GM23338 (cell line): ENCODE results near the gene PPP6R1. TPM values are rescaled to one million over a fixed set of nuclear protein-coding genes. Genes with fewer than 3 reads are reported as not detected.

ENCODE experiments used
- ATAC-seq: fragments of 200-7000 bp; cut with Tn5 transposase; 3 replicates; pipeline ENCODE4 v1.9.1; 2020
- DNase-seq: peaks from one replicate; pipeline ENCODE4 v3.0.0-alpha.2; 2015; ENCODE audit warnings: low spot score
- H2AFZ ChIP-seq: fragments of 200-600 bp; sonication (generic); 2 replicates; pipeline ENCODE4 v1.8.0; 2016; ENCODE audit warnings: antibody characterized with exemption, mild to moderate bottlenecking, moderate library complexity
- H3F3A ChIP-seq: fragments of 200-600 bp; sonication (generic); replicated peaks from 2 replicates; pipeline ENCODE4 v1.8.0; 2017; ENCODE audit warnings: antibody characterized with exemption, mixed run types, low read depth
- H3K27ac ChIP-seq: fragments of 200-600 bp; sonication (generic); 2 replicates; pipeline ENCODE4 v1.6.1; 2016; ENCODE audit warnings: low read depth
- H3K27me3 ChIP-seq: fragments of 200-600 bp; sonication (generic); 2 replicates; pipeline ENCODE4 v1.8.0; 2016; ENCODE audit warnings: mild to moderate bottlenecking, mixed run types, moderate library complexity; ENCODE audit not compliant: insufficient read depth
- H3K36me3 ChIP-seq: fragments of 200-600 bp; sonication (generic); 2 replicates; pipeline ENCODE4 v1.8.0; 2016; ENCODE audit warnings: mild to moderate bottlenecking; ENCODE audit not compliant: insufficient read depth
- H3K4me1 ChIP-seq: fragments of 200-600 bp; sonication (generic); 2 replicates; pipeline ENCODE4 v1.8.0; 2016; ENCODE audit warnings: mild to moderate bottlenecking, moderate library complexity; ENCODE audit not compliant: insufficient read depth
- H3K4me2 ChIP-seq: fragments of 200-600 bp; sonication (generic); 2 replicates; pipeline ENCODE4 v1.7.1; 2017; ENCODE audit warnings: mixed run types
- H3K4me3 ChIP-seq: fragments of 200-600 bp; sonication (generic); 2 replicates; pipeline ENCODE4 v1.6.1; 2016; ENCODE audit warnings: mixed run types
- H3K79me2 ChIP-seq: fragments of 200-600 bp; sonication (generic); replicated peaks from 2 replicates; pipeline ENCODE4 v1.8.0; 2017; ENCODE audit warnings: mild to moderate bottlenecking; ENCODE audit not compliant: insufficient read depth
- H3K9me2 ChIP-seq: fragments of 200-600 bp; sonication (generic); 2 replicates; pipeline ENCODE4 v1.8.0; 2017; ENCODE audit not compliant: insufficient read depth
- H4K20me1 ChIP-seq: fragments of 200-600 bp; sonication (generic); replicated peaks from 2 replicates; pipeline ENCODE4 v1.8.0; 2017; ENCODE audit warnings: mild to moderate bottlenecking; ENCODE audit not compliant: insufficient read depth
- H3K27ac Mint-ChIP-seq: 2 replicates; pipeline ENCODE4 v1.8.0; 2020; ENCODE audit warnings: inconsistent platforms, mild to moderate bottlenecking, moderate library complexity, mixed read lengths
- H3K27me3 Mint-ChIP-seq: 3 replicates; pipeline ENCODE4 v1.8.0; 2022; ENCODE audit warnings: low read depth, mild to moderate bottlenecking, moderate library complexity, mixed read lengths, inconsistent platforms; ENCODE audit not compliant: insufficient read depth, poor library complexity
- H3K36me3 Mint-ChIP-seq: 3 replicates; pipeline ENCODE4 v1.8.0; 2021; ENCODE audit warnings: low read depth, mild to moderate bottlenecking, inconsistent platforms, moderate library complexity, mixed read lengths
- H3K4me1 Mint-ChIP-seq: 3 replicates; pipeline ENCODE4 v1.8.0; 2020; ENCODE audit warnings: mild to moderate bottlenecking, inconsistent platforms, mixed read lengths
- H3K4me3 Mint-ChIP-seq: 3 replicates; pipeline ENCODE4 v1.8.0; 2021; ENCODE audit warnings: moderate library complexity, mild to moderate bottlenecking, inconsistent platforms, mixed read lengths
- H3K9me3 Mint-ChIP-seq: 3 replicates; pipeline ENCODE4 v1.8.0; 2020; ENCODE audit warnings: moderate library complexity, mild to moderate bottlenecking, inconsistent platforms, mixed read lengths
- CTCF ChIP-seq, 2 experiments: fragments of 200-600 bp in 1 of 2; sonication (generic) in 1 of 2; conservative IDR thresholded peaks; 2 replicates each; pipeline versions ENCODE4 v1.5.1 to v1.6.1; 2016 to 2017; ENCODE audit warnings: antibody characterized with exemption in 2 of 2, low read depth in 2 of 2, mild to moderate bottlenecking in 2 of 2, moderate library complexity in 1 of 2
- EZH2 ChIP-seq: fragments of 200-600 bp; sonication (generic); IDR thresholded peaks from one replicate; pipeline ENCODE4 v1.8.0; 2017; ENCODE audit warnings: antibody characterized with exemption, mild to moderate bottlenecking, low read depth; ENCODE audit not compliant: unreplicated experiment
- JUNB ChIP-seq: IDR thresholded peaks from one replicate; pipeline ENCODE4 v1.6.1; 2016; ENCODE audit warnings: antibody characterized with exemption; ENCODE audit not compliant: unreplicated experiment
- POLR2AphosphoS5 ChIP-seq: IDR thresholded peaks from 2 replicates; pipeline ENCODE4 v1.6.1; 2016; ENCODE audit warnings: antibody characterized with exemption, low read depth
- REST ChIP-seq: IDR thresholded peaks from one replicate; pipeline ENCODE4 v1.6.1; 2018; ENCODE audit warnings: antibody characterized with exemption; ENCODE audit not compliant: unreplicated experiment
- STAT1 ChIP-seq: IDR thresholded peaks from one replicate; pipeline ENCODE4 v1.6.1; 2016; ENCODE audit warnings: antibody characterized with exemption; ENCODE audit not compliant: unreplicated experiment
- ZNF114 ChIP-seq: fragments of 250-450 bp; sonication (Bioruptor Pico); IDR thresholded peaks from 2 replicates; pipeline ENCODE4 v1.5.0; 2020; ENCODE audit warnings: mild to moderate bottlenecking, moderate library complexity
- polyA plus RNA-seq: library from polyadenylated mRNA; unstranded; fragments of >200 nt; fragmentation: Nextera tagmentation; extraction: Ambion mirVana; gene quantifications from 2 replicates; pipeline ENCODE4 v1.2.1, GENCODE V29; 2016
- total RNA-seq: library from RNA; depleted of rRNA; stranded (reverse); fragments of >200 nt; shearing (Covaris generic); gene quantifications from 2 replicates; pipeline ENCODE4 v1.2.3, GENCODE V29; 2014

The PPP6R1 gene
- total and polyA plus RNA-seq, 2 experiments from 2014 or later, result 22.2 to 70.8 TPM

- Histone ChIP-seq H3F3A (no peaks in the 10 kb centered on the region), H3K4me3 (no peak overlapping the region), H3K27me3 (no peaks in the 10 kb centered on the region), H2AFZ (no peak overlapping the region), H3K9me2 (no peaks in the 10 kb centered on the region), H3K4me1 (no peaks in the 10 kb centered on the region), H3K36me3 (no peaks in the 10 kb centered on the region; the same call in 1 of the 2 replicates), H4K20me1 (no peaks in the 10 kb centered on the region; the same call in 1 of the 2 replicates), H3K79me2 (no peaks in the 10 kb centered on the region), H3K4me2 (no peak overlapping the region), H3K27ac (no peak overlapping the region)
- Mint-ChIP-seq H3K27me3 (peaks cover 13% of the 10 kb centered on the region), H3K4me1 (peaks cover 4% of the 10 kb centered on the region; the same call in 2 of the 3 replicates), H3K36me3 (peaks cover 9% of the 10 kb centered on the region; the same call in 1 of the 3 replicates), H3K9me3 (no peaks in the 10 kb centered on the region; the same call in 2 of the 3 replicates), H3K4me3 (no peak overlapping the region; the same call in 2 of the 3 replicates), H3K27ac (no peak overlapping the region)
- DNase-seq, result no peak
- no peak for TF ChIP-seq JUNB
- TF ChIP-seq EZH2, result no peak
- no peak for TF ChIP-seq CTCF (conservative IDR thresholded peaks at IDR 0.05; ENCODE audit: low read depth in 2 of 2)
- ATAC-seq, result no peak
Measured at GRCh38 chr19:55226273-55226672, 32.5 kb downstream of the PPP6R1 start.

- H3F3A ChIP-seq, result 0 out of 2 replicates have a peak, but pooled peaks cover 2% of the 10 kb centered on the region
- H3K27me3 Mint-ChIP-seq, result peaks cover 14% of the 10 kb centered on the region
- DNase-seq, result no peak
- H3K4me1 ChIP-seq, result no peaks in the 10 kb centered on the region
- no peaks in the 10 kb centered on the region; the same call in 1 of the 2 replicates for H4K20me1 ChIP-seq
- no peak overlapping the region for H3K27ac Mint-ChIP-seq
- no peak overlapping the region for H2AFZ ChIP-seq
- no peak for ATAC-seq
- no peak overlapping the region for H3K4me2 ChIP-seq
- H3K27me3 ChIP-seq, result no peaks in the 10 kb centered on the region
- H3K4me3 ChIP-seq, result no peak overlapping the region
- peaks cover 10% of the 10 kb centered on the region for H3K36me3 Mint-ChIP-seq
- H3K9me3 Mint-ChIP-seq, result peaks cover 3% of the 10 kb centered on the region
- H3K9me2 ChIP-seq, result no peaks in the 10 kb centered on the region
- H3K4me1 Mint-ChIP-seq, result peaks cover 4% of the 10 kb centered on the region; the same call in 2 of the 3 replicates
- H3K36me3 ChIP-seq, result no peaks in the 10 kb centered on the region
- no peaks in the 10 kb centered on the region for H3K79me2 ChIP-seq
- H3K27ac ChIP-seq, result no peak overlapping the region
- no peak overlapping the region for H3K4me3 Mint-ChIP-seq
- TF ChIP-seq ZNF114 (no peak), STAT1 (no peak), REST (no peak), JUNB (no peak), CTCF (conservative IDR thresholded peaks at IDR 0.05; ENCODE audit: low read depth in 2 of 2) (no peak), POLR2AphosphoS5 (no peak)
Measured at GRCh38 chr19:55225415-55225958, 33.3 kb downstream of the PPP6R1 start.
